KOPT-K1 (cell line): Measurements from ENCODE around the gene ETF1.

Experiments used
- H3K27ac ChIP-seq: fragments of 200-600 bp; sonication (generic); 2 replicates; pipeline ENCODE4 v1.5.1; 2016; ENCODE audit warnings: antibody characterized with exemption, mild to moderate bottlenecking, low read depth, low read length; ENCODE audit not compliant: poor library complexity, severe bottlenecking
- H3K36me3 ChIP-seq: fragments of 200-600 bp; sonication (generic); 2 replicates; pipeline ENCODE4 v1.5.1; 2017; ENCODE audit warnings: antibody characterized with exemption, mild to moderate bottlenecking, low read length, moderate library complexity; ENCODE audit not compliant: insufficient read depth
- H3K9me3 ChIP-seq: fragments of 200-600 bp; sonication (generic); 2 replicates; pipeline ENCODE4 v1.5.1; 2017; ENCODE audit warnings: antibody characterized with exemption, low read length, mild to moderate bottlenecking; ENCODE audit not compliant: insufficient read depth, poor library complexity, severe bottlenecking

Gene ETF1

GRCh38 chr5:138544181-138545134 lies 1.4 kb upstream of the ETF1 start:
- H3K9me3 ChIP-seq = no peaks in the 10 kb centered on the region
- peak overlapping the region; percentile 93 for H3K27ac ChIP-seq
- H3K36me3 ChIP-seq = peaks cover 21% of the 10 kb centered on the region

GRCh38 chr5:138543730-138544104 lies 681 bp upstream of the ETF1 start:
- Histone ChIP-seq H3K27ac (peak overlapping the region; percentile 93), H3K9me3 (no peaks in the 10 kb centered on the region), H3K36me3 (peaks cover 28% of the 10 kb centered on the region)

GRCh38 chr5:138542180-138542955 lies 668 bp downstream of the ETF1 start:
- H3K27ac ChIP-seq = peak overlapping the region; percentile 93
- no peaks in the 10 kb centered on the region for H3K9me3 ChIP-seq
- H3K36me3 ChIP-seq = peaks cover 34% of the 10 kb centered on the region

GRCh38 chr5:138541511-138542179 lies 1.4 kb downstream of the ETF1 start:
- peak overlapping the region; percentile 93 for H3K27ac ChIP-seq
- peaks cover 41% of the 10 kb centered on the region for H3K36me3 ChIP-seq

DNA sequence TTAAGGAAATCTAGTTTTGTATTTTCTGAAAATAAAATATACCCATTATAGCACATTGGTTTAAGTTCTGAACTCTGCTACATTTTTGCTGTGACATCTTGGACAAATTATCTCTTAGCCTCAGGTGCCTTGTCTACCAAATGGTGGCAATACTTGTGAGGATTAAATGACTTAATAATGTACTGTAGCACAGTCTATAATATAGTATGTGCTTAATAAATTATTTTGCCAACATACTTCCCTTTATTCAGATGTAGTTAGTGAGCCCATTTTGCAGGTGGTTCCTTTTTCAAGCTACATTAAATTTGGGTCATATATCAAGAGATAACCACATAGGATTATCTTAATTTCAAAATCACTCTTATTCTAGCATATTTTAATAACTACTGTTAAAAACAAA lies 3.2 kb downstream of the ETF1 start:
- H3K27ac ChIP-seq = no peak overlapping the region
- H3K36me3 ChIP-seq = peaks cover 60% of the 10 kb centered on the region
- H3K9me3 ChIP-seq = no peaks in the 10 kb centered on the region

More at GRCh38 chr5:138541511-138542179, 1.4 kb downstream of the ETF1 start:
- H3K9me3 ChIP-seq = no peaks in the 10 kb centered on the region

DNA sequence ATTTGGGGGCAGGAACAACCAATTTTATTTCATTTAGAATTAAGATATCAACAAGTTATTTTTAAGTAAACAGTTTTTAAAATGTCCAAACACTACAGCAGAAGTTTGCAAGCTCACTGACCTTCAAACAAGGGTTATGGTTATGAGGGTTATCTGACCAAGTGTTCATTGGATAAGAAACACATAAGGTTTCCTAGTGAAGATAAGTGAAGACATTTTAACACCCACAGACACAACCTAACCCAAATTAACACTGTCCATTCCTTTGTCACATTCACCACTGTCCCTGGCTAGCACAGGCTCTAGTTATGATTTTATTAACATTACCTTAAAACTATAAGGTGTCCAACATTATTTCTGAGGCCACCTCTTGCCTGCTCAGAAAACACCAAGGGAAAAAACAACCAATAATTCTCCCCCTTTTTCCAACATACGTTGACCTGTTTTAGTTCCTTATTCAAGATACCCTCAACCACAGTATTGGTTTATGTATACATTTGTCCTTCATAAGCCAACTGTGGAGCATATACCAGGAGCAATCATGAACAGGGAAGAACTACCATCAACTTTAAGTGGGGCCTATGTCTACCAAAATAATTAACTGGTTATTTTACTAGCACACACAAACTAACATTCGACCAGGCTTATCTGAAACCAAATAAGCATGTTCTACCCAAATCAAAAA lies 4.0 kb downstream of the ETF1 start:
- no peaks in the 10 kb centered on the region for H3K9me3 ChIP-seq
- H3K36me3 ChIP-seq = peaks cover 67% of the 10 kb centered on the region
- H3K27ac ChIP-seq = no peak overlapping the region

DNA sequence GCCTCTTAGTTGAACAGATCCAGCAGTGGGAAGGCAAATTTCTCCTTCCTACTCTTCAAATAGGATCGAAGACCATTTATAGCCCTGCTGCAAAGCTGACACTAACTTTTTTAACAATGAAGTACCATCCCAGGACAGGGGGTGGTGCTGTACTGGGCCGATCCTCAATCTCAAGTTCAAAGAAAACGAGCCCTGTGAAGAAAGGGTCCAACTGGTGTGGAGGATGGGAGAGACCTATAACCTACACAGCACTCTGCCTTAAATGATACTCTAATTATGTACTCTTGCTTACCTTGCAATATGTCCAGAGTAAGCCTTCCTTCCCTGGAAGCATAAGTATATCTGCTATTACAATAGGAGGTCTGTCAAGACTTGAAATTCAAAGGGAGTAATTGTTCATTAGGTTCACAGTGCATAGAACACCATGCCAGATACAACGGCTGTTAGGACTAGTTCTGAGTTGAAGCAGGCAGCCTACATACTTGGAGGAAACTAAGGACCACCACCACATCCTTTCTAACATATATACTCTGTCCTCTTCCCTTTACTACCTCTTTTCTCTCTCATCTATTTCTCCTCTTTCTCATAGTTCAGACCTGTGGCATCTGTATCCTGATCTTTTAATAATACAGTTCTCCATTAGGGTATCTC lies 6.2 kb downstream of the ETF1 start:
- no peak overlapping the region for H3K27ac ChIP-seq
- peaks cover 88% of the 10 kb centered on the region for H3K36me3 ChIP-seq
- no peaks in the 10 kb centered on the region for H3K9me3 ChIP-seq

DNA sequence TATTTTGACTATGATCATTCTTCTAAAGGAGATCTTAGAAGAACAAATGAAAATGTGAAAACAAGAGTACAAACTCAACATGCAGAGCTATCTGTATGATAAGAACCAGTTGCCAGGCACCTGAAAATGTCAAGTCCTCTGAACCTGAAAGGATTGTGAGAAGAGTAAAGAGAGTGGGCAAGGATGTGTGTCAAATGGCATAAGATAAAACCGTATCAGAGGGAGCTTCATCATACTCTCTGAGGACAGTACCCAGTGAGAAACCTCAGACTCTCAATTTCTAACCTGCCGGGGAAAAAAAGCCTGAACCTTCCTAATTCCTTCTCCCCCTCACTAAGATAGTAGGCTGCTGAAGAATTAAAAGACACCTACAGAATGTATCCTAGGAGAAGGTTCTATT lies 6.8 kb downstream of the ETF1 start:
- H3K27ac ChIP-seq = no peak overlapping the region
- H3K36me3 ChIP-seq = peaks cover 89% of the 10 kb centered on the region
- H3K9me3 ChIP-seq = no peaks in the 10 kb centered on the region

- no peak overlapping the region for H3K27ac ChIP-seq
- H3K9me3 ChIP-seq = no peaks in the 10 kb centered on the region
- H3K36me3 ChIP-seq = peaks cover 89% of the 10 kb centered on the region
These were observed 8.8 kb downstream of the ETF1 start for GRCh38 chr5:138533973-138534941.

DNA sequence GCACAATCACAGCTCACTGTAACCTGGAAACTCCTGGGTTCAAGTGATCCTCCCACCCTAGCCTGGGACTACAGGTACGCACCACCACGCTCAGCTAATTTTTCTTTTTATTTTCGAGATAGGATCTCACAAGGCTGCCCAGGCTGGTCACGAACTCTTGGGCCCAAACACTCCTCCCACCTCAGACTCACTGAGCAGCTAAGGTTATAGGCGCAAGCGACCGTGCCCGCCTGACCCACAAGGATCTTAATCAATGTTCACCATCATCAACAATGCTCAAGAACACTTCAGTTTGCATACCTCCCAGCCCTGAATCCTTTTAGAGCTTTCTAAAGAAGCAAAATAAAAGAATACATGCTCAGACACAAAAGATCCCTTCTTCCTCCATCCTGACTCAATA lies 13.2 kb downstream of the ETF1 start:
- Histone ChIP-seq H3K9me3 (no peaks in the 10 kb centered on the region), H3K27ac (no peak overlapping the region), H3K36me3 (peaks cover 94% of the 10 kb centered on the region)

DNA sequence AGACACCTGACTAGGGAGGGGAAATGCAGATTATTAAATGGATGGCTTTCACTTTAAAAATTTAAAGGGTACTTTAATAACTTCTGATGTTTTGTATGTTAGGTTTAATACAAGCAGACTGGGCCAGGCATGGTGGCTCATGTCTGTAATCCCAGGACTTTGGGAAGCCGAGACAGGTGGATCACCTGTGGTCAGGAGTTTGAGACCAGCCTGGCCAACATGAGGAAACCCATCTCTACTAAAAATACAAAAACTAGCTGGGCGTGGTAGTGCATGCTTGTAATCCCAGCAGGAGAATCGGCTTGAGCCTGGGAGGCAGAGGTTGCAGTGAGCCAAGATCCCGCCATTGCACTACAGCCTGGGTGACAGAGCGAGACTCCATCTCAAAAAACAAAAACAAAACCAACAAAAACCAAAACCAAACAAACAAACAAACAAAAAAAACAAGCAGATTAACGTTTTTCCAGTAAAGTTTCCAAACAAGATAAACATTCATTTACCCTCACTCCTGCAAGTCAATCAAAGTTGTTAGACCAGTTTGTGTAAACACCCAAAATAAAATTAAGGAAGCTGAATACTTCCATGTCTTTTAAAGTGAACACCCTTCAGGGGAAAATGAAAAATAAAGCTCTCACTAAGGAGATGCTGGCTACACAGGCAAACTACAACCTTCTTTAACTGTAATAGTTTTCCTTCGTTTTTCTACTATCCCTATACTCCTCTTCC lies 14.1 kb downstream of the ETF1 start:
- Histone ChIP-seq H3K27ac (no peak overlapping the region), H3K9me3 (no peaks in the 10 kb centered on the region), H3K36me3 (peaks cover 89% of the 10 kb centered on the region)

DNA sequence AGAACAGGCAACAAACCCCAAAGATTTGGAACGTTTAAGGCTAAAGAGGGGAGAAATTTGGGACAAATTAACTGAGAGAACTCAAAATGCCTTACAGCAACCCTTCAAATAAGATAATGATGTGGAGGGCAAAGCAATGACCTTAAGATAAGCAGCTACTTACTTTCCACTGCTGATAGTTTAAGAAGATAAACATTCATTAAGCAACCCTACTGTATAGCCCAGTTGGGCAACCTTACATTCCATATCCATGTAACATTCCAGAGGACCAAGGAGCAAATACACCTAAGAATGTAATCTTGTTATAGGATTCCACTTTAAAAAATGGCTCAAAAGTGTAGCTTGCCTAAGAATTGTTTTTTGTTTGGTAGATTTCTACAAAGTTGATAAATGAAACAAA lies 14.8 kb downstream of the ETF1 start:
- Histone ChIP-seq H3K36me3 (peaks cover 89% of the 10 kb centered on the region), H3K27ac (no peak overlapping the region), H3K9me3 (no peaks in the 10 kb centered on the region)

GRCh38 chr5:138527170-138527569 lies 15.9 kb downstream of the ETF1 start:
- Histone ChIP-seq H3K36me3 (peaks cover 89% of the 10 kb centered on the region), H3K9me3 (no peaks in the 10 kb centered on the region), H3K27ac (no peak overlapping the region)
